Sigmoid colon (tissue), 4 donors: Measurements from ENCODE around the gene DNA2.

Source experiments
- CTCF ChIP-seq, 4 experiments: fragments of 450-650 bp in 3 of 4; fragments of 200-600 bp in 1 of 4; IDR thresholded peaks; one replicate each; pipeline ENCODE4 v1.5.1; 2016 to 2019; ENCODE audit warnings: antibody characterized with exemption in 4 of 4, mild to moderate bottlenecking in 3 of 4, moderate library complexity in 2 of 4
- EP300 ChIP-seq, 4 donors: sonication (generic); formaldehyde crosslinking; IDR thresholded peaks; one replicate each; pipeline ENCODE4 v1.6.1; 2017; ENCODE audit warnings: antibody characterized with exemption in 4 of 4
- POLR2A ChIP-seq, 2 donors: fragments of 450-650 bp; IDR thresholded peaks; one replicate each; pipeline ENCODE4 v1.6.1; 2016; ENCODE audit warnings: antibody characterized with exemption in 2 of 2, mild to moderate bottlenecking in 2 of 2, moderate library complexity in 2 of 2

GRCh38 chr10:68499544-68499943 is 27.8 kb upstream of the DNA2 start:
- TF ChIP-seq EP300 (IDR thresholded peaks at IDR 0.05) (no peak), POLR2A (IDR thresholded peaks at IDR 0.05) (no peak), CTCF (IDR thresholded peaks at IDR 0.05) (no peak)
